ENCODE data around the gene HPDL. TPM values are rescaled to one million over a fixed set of nuclear protein-coding genes. Genes with fewer than 3 reads are reported as not detected.

Gene HPDL
- total RNA-seq, 4 donors from 2014 or later: 4.0 to 4.8 (median 4.6) TPM

DNA sequence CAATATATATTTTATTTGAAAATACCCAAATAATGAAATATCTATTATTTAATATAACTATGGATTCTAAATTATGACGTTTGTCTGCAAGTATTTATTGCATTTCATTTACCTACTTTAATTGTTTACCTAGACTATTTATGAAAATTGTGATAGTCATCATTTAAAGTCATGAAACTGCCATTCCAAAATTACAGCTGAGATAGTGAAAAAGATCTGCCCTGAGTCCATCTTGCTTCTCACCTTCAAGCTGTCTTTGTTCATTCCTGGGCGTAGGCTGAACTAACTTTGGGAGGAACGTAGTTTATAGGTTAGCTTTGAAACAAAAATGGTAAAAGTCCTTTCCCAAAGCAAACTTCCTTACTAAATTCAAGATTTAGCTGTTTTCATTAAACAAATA lies 12.4 kb upstream of the HPDL start:
- 66 to 79% methylated on average over 3 of the region's 3 CpGs for WGBS, 2 donors
- Histone ChIP-seq H3K27me3 (no peaks in the 10 kb centered on the region), H3K27ac (no peak overlapping the region), H3K36me3 (no peaks in the 10 kb centered on the region), H3K4me3 (no peak overlapping the region), H3K4me1 (no peaks in the 10 kb centered on the region), H3K9me3 (no peaks in the 10 kb centered on the region)
- DNase-seq: no peak
- no peak for TF ChIP-seq POLR2A (IDR thresholded peaks at IDR 0.05)
- TF ChIP-seq, protein P1, sequence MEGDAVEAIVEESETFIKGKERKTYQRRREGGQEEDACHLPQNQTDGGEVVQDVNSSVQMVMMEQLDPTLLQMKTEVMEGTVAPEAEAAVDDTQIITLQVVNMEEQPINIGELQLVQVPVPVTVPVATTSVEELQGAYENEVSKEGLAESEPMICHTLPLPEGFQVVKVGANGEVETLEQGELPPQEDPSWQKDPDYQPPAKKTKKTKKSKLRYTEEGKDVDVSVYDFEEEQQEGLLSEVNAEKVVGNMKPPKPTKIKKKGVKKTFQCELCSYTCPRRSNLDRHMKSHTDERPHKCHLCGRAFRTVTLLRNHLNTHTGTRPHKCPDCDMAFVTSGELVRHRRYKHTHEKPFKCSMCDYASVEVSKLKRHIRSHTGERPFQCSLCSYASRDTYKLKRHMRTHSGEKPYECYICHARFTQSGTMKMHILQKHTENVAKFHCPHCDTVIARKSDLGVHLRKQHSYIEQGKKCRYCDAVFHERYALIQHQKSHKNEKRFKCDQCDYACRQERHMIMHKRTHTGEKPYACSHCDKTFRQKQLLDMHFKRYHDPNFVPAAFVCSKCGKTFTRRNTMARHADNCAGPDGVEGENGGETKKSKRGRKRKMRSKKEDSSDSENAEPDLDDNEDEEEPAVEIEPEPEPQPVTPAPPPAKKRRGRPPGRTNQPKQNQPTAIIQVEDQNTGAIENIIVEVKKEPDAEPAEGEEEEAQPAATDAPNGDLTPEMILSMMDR (IDR thresholded peaks at IDR 0.05): no peak
- intact Hi-C loops (cut with DNase I): no loop called here

DNA sequence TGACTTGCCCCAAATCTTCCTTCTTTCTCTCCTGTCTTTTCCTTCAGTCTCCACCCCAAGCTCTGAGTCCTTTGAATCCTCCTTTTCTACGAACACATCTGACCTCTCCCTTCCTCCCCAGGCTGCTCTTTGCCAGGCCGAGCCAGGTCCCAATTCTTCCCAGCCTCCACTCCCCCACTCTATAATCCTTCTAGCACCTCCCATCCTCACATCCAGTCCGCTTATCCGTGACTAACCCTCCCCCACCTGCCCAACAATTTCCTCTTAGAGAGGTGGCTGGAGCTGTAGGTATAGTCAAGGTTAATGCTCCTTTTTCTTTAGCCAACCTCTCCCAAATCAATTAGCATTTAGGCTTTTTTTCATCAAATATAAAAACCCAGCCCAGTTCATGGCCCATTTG lies 9.5 kb upstream of the HPDL start:
- no peaks in the 10 kb centered on the region for H3K36me3 ChIP-seq
- no peaks in the 10 kb centered on the region for H3K27me3 ChIP-seq
- intact Hi-C loops (cut with DNase I): no loop called here
- no peak for DNase-seq
- H3K4me1 ChIP-seq: no peaks in the 10 kb centered on the region
- WGBS, 2 donors: 64 to 77% methylated on average over 4 of the region's 4 CpGs
- no peak for TF ChIP-seq POLR2A (IDR thresholded peaks at IDR 0.05)
- TF ChIP-seq, protein P1 (IDR thresholded peaks at IDR 0.05): no peak
- H3K4me3 ChIP-seq: no peak overlapping the region
- no peaks in the 10 kb centered on the region for H3K9me3 ChIP-seq
- H3K27ac ChIP-seq: no peak overlapping the region

DNA sequence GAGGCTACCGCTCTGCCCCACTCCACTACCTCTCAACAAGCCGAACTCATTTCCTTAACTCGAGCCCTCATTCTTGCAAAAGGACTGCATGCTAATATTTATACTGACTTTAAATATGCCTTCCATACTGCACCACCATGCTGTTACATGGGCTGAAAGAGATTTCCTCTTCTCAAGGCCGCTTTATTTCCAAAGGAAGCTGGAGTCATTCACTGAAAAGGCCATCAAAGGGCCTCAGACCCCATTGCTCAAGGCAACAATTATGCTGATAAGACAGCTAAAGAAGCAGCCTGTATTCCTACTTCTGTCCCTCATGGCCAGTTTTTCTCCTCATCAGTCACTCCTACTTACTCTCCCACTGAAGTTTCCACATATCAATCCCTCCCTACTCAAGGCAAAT lies 6.9 kb upstream of the HPDL start:
- no peak for TF ChIP-seq POLR2A (IDR thresholded peaks at IDR 0.05)
- TF ChIP-seq, protein P1 (IDR thresholded peaks at IDR 0.05): no peak
- H3K27ac ChIP-seq: no peak overlapping the region
- H3K36me3 ChIP-seq: no peaks in the 10 kb centered on the region
- DNase-seq: no peak
- H3K4me3 ChIP-seq: no peak overlapping the region
- no peaks in the 10 kb centered on the region for H3K4me1 ChIP-seq
- no peaks in the 10 kb centered on the region for H3K27me3 ChIP-seq
- H3K9me3 ChIP-seq: no peaks in the 10 kb centered on the region
- intact Hi-C loops (cut with DNase I): no loop called here
- 85 to 91% methylated on average over 4 of the region's 4 CpGs for WGBS, 2 donors

DNA sequence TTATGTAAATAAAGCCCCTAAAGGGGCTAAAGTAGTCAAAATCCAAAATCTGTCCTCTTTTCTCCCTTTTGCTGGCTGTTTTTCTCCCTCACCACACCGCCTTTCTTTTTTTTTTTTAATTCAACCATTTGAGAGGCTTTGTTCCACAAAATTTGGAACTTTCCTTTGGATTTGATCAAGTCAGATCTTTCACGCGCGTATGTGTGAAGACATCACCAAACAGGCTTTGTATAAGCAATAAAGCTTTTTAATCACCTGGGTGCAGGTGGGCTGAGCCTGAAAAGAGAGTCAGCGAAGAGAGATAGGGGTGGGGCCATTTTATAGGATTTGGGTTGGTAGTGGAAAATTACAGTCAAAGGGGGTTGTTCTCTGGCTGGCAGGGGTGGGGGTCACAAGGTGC lies 5.3 kb upstream of the HPDL start:
- 62 to 92% methylated on average over 2 to 5 of the region's 5 CpGs for WGBS, 2 donors

DNA sequence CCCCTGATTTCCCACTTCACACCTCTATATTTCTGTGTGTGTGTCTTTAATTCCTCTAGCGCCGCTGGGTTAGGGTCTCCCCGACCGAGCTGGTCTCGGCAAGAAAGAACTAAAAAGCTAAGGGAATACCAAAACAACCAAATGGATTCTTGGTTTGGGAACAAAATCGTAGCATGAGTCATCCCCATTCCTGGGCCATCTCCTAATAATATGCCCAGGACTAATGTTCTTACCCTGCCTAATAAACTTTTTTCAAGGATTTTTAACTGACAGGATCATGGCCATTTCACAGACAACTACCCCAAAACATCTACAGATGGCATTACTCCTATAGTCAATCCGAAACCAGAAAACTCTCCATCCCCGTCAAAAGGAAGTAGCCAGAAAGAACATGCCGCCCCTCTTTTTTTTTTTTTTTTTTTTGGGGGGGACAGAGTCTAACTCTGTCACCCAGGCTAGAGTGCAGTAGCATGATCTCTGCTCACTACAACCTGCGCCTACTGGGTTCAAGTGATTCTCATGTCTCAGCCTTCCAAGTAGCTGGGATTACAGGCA lies 4.1 kb upstream of the HPDL start:
- no peaks in the 10 kb centered on the region for H3K9me3 ChIP-seq
- no peak for TF ChIP-seq POLR2A (IDR thresholded peaks at IDR 0.05)
- TF ChIP-seq, protein P1 (IDR thresholded peaks at IDR 0.05): no peak
- H3K27ac ChIP-seq: no peak overlapping the region
- H3K36me3 ChIP-seq: no peaks in the 10 kb centered on the region
- intact Hi-C loops (cut with DNase I): no loop called here
- peaks cover 8 to 16% (median 11%) of the 10 kb centered on the region in 3 donors for H3K4me1 ChIP-seq
- no peak for DNase-seq
- H3K4me3 ChIP-seq: no peak overlapping the region
- WGBS, 2 donors: 80 to 84% methylated on average over 10 of the region's 10 CpGs
- no peaks in the 10 kb centered on the region for H3K27me3 ChIP-seq

More for the DNA sequence above, 5.3 kb upstream of the HPDL start:
- H3K4me3 ChIP-seq: no peak overlapping the region
- TF ChIP-seq POLR2A (IDR thresholded peaks at IDR 0.05): no peak
- TF ChIP-seq, protein P1 (IDR thresholded peaks at IDR 0.05): no peak
- H3K9me3 ChIP-seq: no peaks in the 10 kb centered on the region
- no peak overlapping the region for H3K27ac ChIP-seq
- intact Hi-C loops (cut with DNase I): no loop called here
- peaks cover 0 to 5% (median 3%) of the 10 kb centered on the region in 3 donors for H3K4me1 ChIP-seq
- no peaks in the 10 kb centered on the region for H3K36me3 ChIP-seq
- DNase-seq: no peak
- no peaks in the 10 kb centered on the region for H3K27me3 ChIP-seq

Measured in esophagus squamous epithelium (tissue), 5 donors.